Measurements from ENCODE around the gene ZNRF1.
"Not testable (repeated sequence)": the region's sequence is repeated elsewhere in the genome, so short reads cannot be mapped to it uniquely, and the experiment has no call there.

The ZNRF1 gene

DNA sequence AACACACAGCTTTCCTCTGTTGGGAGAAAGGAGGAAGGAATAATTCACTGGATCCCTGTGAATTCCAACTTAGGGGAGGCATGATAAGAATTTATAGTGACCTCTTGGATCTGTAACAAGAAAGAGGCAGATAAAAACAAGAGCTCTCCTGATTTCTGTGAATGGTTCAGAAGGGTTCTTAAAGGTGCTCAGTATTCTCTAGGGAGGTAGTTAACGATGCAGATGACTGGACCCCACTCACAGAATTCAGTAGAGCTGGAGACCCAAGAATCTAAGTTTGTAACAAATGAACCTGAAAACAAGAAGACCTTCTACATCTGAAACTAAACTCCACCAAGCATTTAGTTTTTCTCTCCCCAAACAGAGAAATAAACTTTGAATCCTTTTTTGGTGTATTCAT is 8.6 kb downstream of the ZNRF1 start:
- ChIA-PET POLR2A (no interaction called here), CTCF (interaction anchor here (1.4 to 7.2 kb wide), 4 partner anchors 10 to 103 kb away, joined by 3 to 67 read pairs (median 8); no protein-coding TSS in a partner anchor)
- H3K27ac ChIP-seq (ENCODE audit: insufficient read depth in 1 of 2, low read depth in 1 of 2, low read length in 2 of 2, poor library complexity in 1 of 2, severe bottlenecking in 2 of 2): peak overlapping the region in 1 of 2 experiments; percentile 45
- H3K9me3 ChIP-seq (ENCODE audit: control extremely low read depth in 1 of 5, control insufficient read depth in 4 of 5, insufficient read depth in 2 of 5, low read depth in 1 of 5, low read length in 4 of 5): no peaks in the 10 kb centered on the region
- no peak for DNase-seq
- peaks cover 0 to 43% (median 25%) of the 10 kb centered on the region in 4 experiments for H3K36me3 ChIP-seq (ENCODE audit: control insufficient read depth in 4 of 4, insufficient read depth in 4 of 4, low read length in 3 of 4)
- no peak overlapping the region for H3K4me3 ChIP-seq (ENCODE audit: control insufficient read depth in 1 of 7, extremely low read depth in 1 of 7, insufficient read depth in 4 of 7, low read depth in 2 of 7, low read length in 6 of 7)
- peaks cover 19 to 84% (median 58%) of the 10 kb centered on the region in 4 experiments for H3K4me1 ChIP-seq (ENCODE audit: control extremely low read depth in 1 of 4, control insufficient read depth in 4 of 4, insufficient read depth in 4 of 4, low read length in 3 of 4)
- WGBS (ENCODE audit: insufficient coverage): 80% methylated on average over 1 of the region's 1 CpG
- no peaks in the 10 kb centered on the region for H3K27me3 ChIP-seq (replicated peaks in 2 of 5; ENCODE audit: control insufficient read depth in 4 of 5, insufficient read depth in 5 of 5, low read length in 4 of 5)

DNA sequence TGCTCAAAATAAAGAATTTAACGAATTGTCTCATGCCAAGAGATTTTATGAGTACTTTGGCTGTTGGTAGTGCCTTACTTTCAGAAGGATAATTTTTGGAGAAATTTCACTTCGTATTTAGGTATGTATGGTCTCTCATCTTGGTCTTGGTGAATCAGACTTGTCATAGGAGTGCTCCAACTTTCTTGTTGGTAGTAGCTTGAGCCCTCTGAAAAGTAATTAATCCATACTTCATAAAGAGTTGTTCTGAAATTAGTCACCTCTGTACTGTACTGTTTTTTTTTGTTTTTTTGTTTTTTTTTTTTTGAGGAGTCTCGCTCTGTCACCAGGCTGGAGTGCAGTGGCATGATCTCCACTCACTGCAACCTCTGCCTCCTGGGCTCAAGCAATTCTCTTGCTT is 11.6 kb downstream of the ZNRF1 start:
- H3K36me3 ChIP-seq (ENCODE audit: control insufficient read depth in 4 of 4, insufficient read depth in 4 of 4, low read length in 3 of 4): peaks cover 0 to 24% (median 11%) of the 10 kb centered on the region in 4 experiments
- no peak for DNase-seq
- ChIA-PET POLR2A (no interaction called here), CTCF (interaction anchor here (0.6 to 4.3 kb wide), 8 partner anchors 12 to 101 kb away, joined by 3 to 20 read pairs (median 9); partner anchors contain the start of gene ZNRF1)
- H3K4me3 ChIP-seq (ENCODE audit: control insufficient read depth in 1 of 7, extremely low read depth in 1 of 7, insufficient read depth in 4 of 7, low read depth in 2 of 7, low read length in 6 of 7): no peak overlapping the region
- H3K4me1 ChIP-seq (ENCODE audit: control extremely low read depth in 1 of 4, control insufficient read depth in 4 of 4, insufficient read depth in 4 of 4, low read length in 3 of 4): peaks cover 16 to 62% (median 42%) of the 10 kb centered on the region in 4 experiments
- H3K27ac ChIP-seq (ENCODE audit: insufficient read depth in 1 of 2, low read depth in 1 of 2, low read length in 2 of 2, poor library complexity in 1 of 2, severe bottlenecking in 2 of 2): no peak overlapping the region
- WGBS (ENCODE audit: insufficient coverage): no CpG with 5 or more reads among the region's 3 CpGs
- no peaks in the 10 kb centered on the region for H3K27me3 ChIP-seq (replicated peaks in 2 of 5; ENCODE audit: control insufficient read depth in 4 of 5, insufficient read depth in 5 of 5, low read length in 4 of 5)
- H3K9me3 ChIP-seq (ENCODE audit: control extremely low read depth in 1 of 5, control insufficient read depth in 4 of 5, insufficient read depth in 2 of 5, low read depth in 1 of 5, low read length in 4 of 5): no peaks in the 10 kb centered on the region

DNA sequence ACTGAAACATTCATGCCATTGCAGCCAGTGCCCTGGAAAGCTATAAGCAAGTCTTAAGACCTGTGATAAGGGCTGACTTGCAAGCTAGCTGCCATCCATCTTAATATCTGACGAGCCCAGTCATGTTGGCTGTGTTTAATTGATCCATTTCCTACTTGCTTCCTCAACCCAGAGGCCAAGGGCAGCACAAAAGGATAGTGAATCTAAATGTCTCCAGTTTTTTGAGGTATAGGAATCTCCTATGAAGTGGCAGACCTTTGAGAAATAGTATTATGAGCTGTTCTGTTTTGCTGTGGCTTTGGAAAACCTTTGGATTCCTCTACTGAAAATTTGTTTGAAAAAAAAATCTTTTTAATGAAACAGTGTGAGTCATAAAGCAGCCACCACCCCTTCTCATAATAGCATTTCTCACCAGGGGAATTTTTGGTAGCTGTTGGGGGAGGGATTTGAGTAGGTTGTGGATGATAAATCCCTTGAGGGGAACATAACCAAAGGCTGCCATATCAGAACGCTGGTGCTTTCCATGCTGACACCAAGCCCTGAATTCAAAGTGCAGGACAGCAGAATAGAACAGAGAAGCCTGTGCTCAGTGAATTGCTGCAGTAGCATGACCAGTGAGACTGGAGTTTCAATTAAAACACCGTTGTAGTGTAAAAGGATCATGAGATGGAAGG is 12.9 kb downstream of the ZNRF1 start:
- Histone ChIP-seq H3K27ac (ENCODE audit: insufficient read depth in 1 of 2, low read depth in 1 of 2, low read length in 2 of 2, poor library complexity in 1 of 2, severe bottlenecking in 2 of 2) (peak overlapping the region; percentile 46 to 71), H3K27me3 (replicated peaks in 2 of 5; ENCODE audit: control insufficient read depth in 4 of 5, insufficient read depth in 5 of 5, low read length in 4 of 5) (no peaks in the 10 kb centered on the region), H3K4me3 (ENCODE audit: control insufficient read depth in 1 of 7, extremely low read depth in 1 of 7, insufficient read depth in 4 of 7, low read depth in 2 of 7, low read length in 6 of 7) (peak overlapping the region in 3 of 7 experiments; percentile 6 to 17 (median 11)), H3K9me3 (ENCODE audit: control extremely low read depth in 1 of 5, control insufficient read depth in 4 of 5, insufficient read depth in 2 of 5, low read depth in 1 of 5, low read length in 4 of 5) (no peaks in the 10 kb centered on the region), H3K36me3 (ENCODE audit: control insufficient read depth in 4 of 4, insufficient read depth in 4 of 4, low read length in 3 of 4) (peaks cover 0 to 14% (median 11%) of the 10 kb centered on the region in 4 experiments), H3K4me1 (ENCODE audit: control extremely low read depth in 1 of 4, control insufficient read depth in 4 of 4, insufficient read depth in 4 of 4, low read length in 3 of 4) (peaks cover 16 to 49% (median 40%) of the 10 kb centered on the region in 4 experiments)
- peak; percentile 63 to 92 (median 92) for DNase-seq
- 50% methylated on average over 3 of the region's 3 CpGs for WGBS (ENCODE audit: insufficient coverage)
- POLR2A ChIA-PET: interaction anchor here (0.8 to 0.9 kb wide), 2 partner anchors 13 to 100 kb away, joined by 3 read pairs; no protein-coding TSS in a partner anchor
- CTCF ChIA-PET: interaction anchor here (1.0 to 4.3 kb wide), 12 partner anchors 10 to 99 kb away, joined by 4 to 20 read pairs (median 9); partner anchors contain the start of gene ZNRF1

DNA sequence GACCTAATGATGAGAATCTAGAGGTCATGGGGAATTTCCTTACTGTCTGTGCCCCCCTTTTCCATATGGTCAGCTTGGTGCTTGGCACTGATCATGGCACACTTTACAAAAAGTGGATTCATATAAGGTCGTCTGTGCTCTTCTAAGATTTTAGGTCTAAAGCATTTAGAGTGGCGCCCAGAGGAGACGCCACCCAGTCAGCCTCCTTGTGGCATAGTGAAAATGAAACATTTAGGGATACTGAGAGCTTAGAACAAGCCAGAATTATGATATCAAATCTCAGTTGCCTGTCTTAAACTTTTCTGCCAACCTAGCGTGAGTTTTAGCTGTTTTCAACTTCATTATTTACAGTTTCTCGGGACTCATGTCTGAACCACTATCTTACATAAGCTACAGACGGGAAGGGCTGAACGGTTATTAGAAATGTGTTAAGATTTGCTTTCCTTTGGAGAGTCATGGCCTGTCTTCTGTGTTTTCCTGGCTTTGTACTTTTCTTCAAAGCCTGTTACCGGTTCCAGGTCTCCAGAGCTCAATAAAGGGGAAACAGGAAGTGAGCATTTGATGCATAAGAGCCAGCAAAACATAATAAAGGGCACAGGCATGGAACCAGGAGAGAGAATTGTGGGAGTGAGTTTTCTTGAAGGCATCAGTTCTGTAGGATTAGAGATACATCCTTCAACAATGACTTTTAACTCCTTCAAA is 13.7 kb downstream of the ZNRF1 start:
- H3K4me3 ChIP-seq (ENCODE audit: control insufficient read depth in 1 of 7, extremely low read depth in 1 of 7, insufficient read depth in 4 of 7, low read depth in 2 of 7, low read length in 6 of 7): peak overlapping the region in 3 of 7 experiments; percentile 6 to 50 (median 13)
- peak overlapping the region; percentile 4 to 71 for H3K27ac ChIP-seq (ENCODE audit: insufficient read depth in 1 of 2, low read depth in 1 of 2, low read length in 2 of 2, poor library complexity in 1 of 2, severe bottlenecking in 2 of 2)
- DNase-seq: no peak
- 55% methylated on average over 5 of the region's 8 CpGs for WGBS (ENCODE audit: insufficient coverage)
- no peaks in the 10 kb centered on the region for H3K27me3 ChIP-seq (replicated peaks in 2 of 5; ENCODE audit: control insufficient read depth in 4 of 5, insufficient read depth in 5 of 5, low read length in 4 of 5)
- no peaks in the 10 kb centered on the region for H3K9me3 ChIP-seq (ENCODE audit: control extremely low read depth in 1 of 5, control insufficient read depth in 4 of 5, insufficient read depth in 2 of 5, low read depth in 1 of 5, low read length in 4 of 5)
- peaks cover 0 to 10% (median 9%) of the 10 kb centered on the region in 4 experiments for H3K36me3 ChIP-seq (ENCODE audit: control insufficient read depth in 4 of 4, insufficient read depth in 4 of 4, low read length in 3 of 4)
- ChIA-PET POLR2A (interaction anchor here (0.8 to 0.9 kb wide), 2 partner anchors 12 to 99 kb away, joined by 3 read pairs; no protein-coding TSS in a partner anchor), CTCF (interaction anchor here (1.1 to 4.3 kb wide), 11 partner anchors 10 to 98 kb away, joined by 3 to 20 read pairs (median 11); partner anchors contain the start of gene ZNRF1)
- H3K4me1 ChIP-seq (ENCODE audit: control extremely low read depth in 1 of 4, control insufficient read depth in 4 of 4, insufficient read depth in 4 of 4, low read length in 3 of 4): peaks cover 18 to 49% (median 41%) of the 10 kb centered on the region in 4 experiments

DNA sequence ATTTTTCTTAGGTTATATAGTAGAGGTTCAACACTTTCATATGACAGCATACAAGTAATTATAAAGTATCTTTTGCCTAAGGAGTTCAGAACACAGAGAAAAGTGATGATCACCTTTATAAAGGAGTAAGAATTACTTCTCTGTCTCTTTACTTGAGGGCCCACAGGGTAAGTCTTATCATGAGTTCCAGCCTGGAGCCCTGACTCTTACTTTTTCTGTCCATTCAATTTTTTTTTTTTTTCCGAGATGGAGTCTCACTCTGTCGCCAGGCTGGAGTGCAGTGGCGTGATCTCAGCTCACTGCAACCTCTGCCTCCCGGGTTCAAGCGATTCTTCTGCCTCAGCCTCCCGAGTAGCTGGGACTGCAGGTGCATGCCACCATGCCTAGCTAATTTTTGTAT is 14.3 kb downstream of the ZNRF1 start:
- H3K9me3 ChIP-seq (ENCODE audit: control extremely low read depth in 1 of 5, control insufficient read depth in 4 of 5, insufficient read depth in 2 of 5, low read depth in 1 of 5, low read length in 4 of 5); POLR2A ChIA-PET; H3K27me3 ChIP-seq (replicated peaks in 2 of 5; ENCODE audit: control insufficient read depth in 4 of 5, insufficient read depth in 5 of 5, low read length in 4 of 5); DNase-seq; H3K36me3 ChIP-seq (ENCODE audit: control insufficient read depth in 4 of 4, insufficient read depth in 4 of 4, low read length in 3 of 4): not testable (repeated sequence)
- WGBS (ENCODE audit: insufficient coverage): no CpG with 5 or more reads among the region's 6 CpGs
- Histone ChIP-seq H3K4me1 (ENCODE audit: control extremely low read depth in 1 of 4, control insufficient read depth in 4 of 4, insufficient read depth in 4 of 4, low read length in 3 of 4) (peaks cover 20 to 50% (median 43%) of the 10 kb centered on the region in 4 experiments), H3K27ac (ENCODE audit: insufficient read depth in 1 of 2, low read depth in 1 of 2, low read length in 2 of 2, poor library complexity in 1 of 2, severe bottlenecking in 2 of 2) (peak overlapping the region in 1 of 2 experiments; percentile 71), H3K4me3 (ENCODE audit: control insufficient read depth in 1 of 7, extremely low read depth in 1 of 7, insufficient read depth in 4 of 7, low read depth in 2 of 7, low read length in 6 of 7) (peak overlapping the region in 2 of 7 experiments; percentile 6 to 50)
- CTCF ChIA-PET: interaction anchor here (1.1 to 4.3 kb wide), 7 partner anchors 9 to 98 kb away, joined by 3 to 20 read pairs (median 16); no protein-coding TSS in a partner anchor

DNA sequence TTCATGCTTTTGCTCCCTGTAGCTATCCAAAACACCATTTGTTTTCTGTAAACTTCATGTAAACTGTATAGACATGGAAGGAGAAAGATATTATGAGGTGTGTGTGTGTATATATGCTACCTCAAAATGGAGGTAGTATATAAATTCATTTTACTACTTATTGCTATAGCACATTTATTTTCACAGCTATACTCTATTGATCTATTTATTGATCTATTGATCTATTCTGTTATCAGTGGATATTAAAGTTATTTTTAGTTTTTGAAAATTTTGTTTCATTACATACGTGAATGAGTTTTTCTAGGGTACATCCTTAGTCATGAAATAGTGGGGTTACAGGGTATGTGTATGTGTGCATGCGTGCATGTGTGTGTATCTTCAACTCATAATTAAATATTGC is 15.5 kb downstream of the ZNRF1 start:
- no peaks in the 10 kb centered on the region for H3K27me3 ChIP-seq (replicated peaks in 2 of 5; ENCODE audit: control insufficient read depth in 4 of 5, insufficient read depth in 5 of 5, low read length in 4 of 5)
- DNase-seq: no peak
- H3K36me3 ChIP-seq (ENCODE audit: control insufficient read depth in 4 of 4, insufficient read depth in 4 of 4, low read length in 3 of 4): peaks cover 0 to 5% (median 2%) of the 10 kb centered on the region in 4 experiments
- CTCF ChIA-PET: interaction anchor here (0.9 to 3.3 kb wide), 7 partner anchors 8 to 84 kb away, joined by 3 to 17 read pairs (median 4); no protein-coding TSS in a partner anchor
- H3K9me3 ChIP-seq (ENCODE audit: control extremely low read depth in 1 of 5, control insufficient read depth in 4 of 5, insufficient read depth in 2 of 5, low read depth in 1 of 5, low read length in 4 of 5): no peaks in the 10 kb centered on the region
- H3K4me3 ChIP-seq (ENCODE audit: control insufficient read depth in 1 of 7, extremely low read depth in 1 of 7, insufficient read depth in 4 of 7, low read depth in 2 of 7, low read length in 6 of 7): no peak overlapping the region
- WGBS (ENCODE audit: insufficient coverage): no CpG with 5 or more reads among the region's 2 CpGs
- POLR2A ChIA-PET: no interaction called here
- H3K4me1 ChIP-seq (ENCODE audit: control extremely low read depth in 1 of 4, control insufficient read depth in 4 of 4, insufficient read depth in 4 of 4, low read length in 3 of 4): peaks cover 20 to 47% (median 39%) of the 10 kb centered on the region in 4 experiments
- no peak overlapping the region for H3K27ac ChIP-seq (ENCODE audit: insufficient read depth in 1 of 2, low read depth in 1 of 2, low read length in 2 of 2, poor library complexity in 1 of 2, severe bottlenecking in 2 of 2)
